ENCODE results near the gene SPEN. TPM values are rescaled to one million over a fixed set of nuclear protein-coding genes. Genes with fewer than 3 reads are reported as not detected.
"Not testable (repeated sequence)": the region's sequence is repeated elsewhere in the genome, so short reads cannot be mapped to it uniquely, and the experiment has no call there.

Gene SPEN
- total RNA-seq, 1 donor from 2014 or later, result 20.8 TPM

- TF ChIP-seq CTCF (IDR thresholded peaks at IDR 0.05; ENCODE audit: borderline replicate concordance), result no peak
- intact Hi-C loops (cut with micrococcal nuclease), result no loop called here
- H3K27ac ChIP-seq (replicated peaks), result no peak overlapping the region
These were observed 30.8 kb upstream of the SPEN start for GRCh38 chr1:15816674-15817073.

GRCh38 chr1:15820478-15820877, 27.0 kb upstream of the SPEN start:
- no peak overlapping the region for H3K27ac ChIP-seq (replicated peaks)
- no peak for TF ChIP-seq CTCF (IDR thresholded peaks at IDR 0.05; ENCODE audit: borderline replicate concordance)
- no peaks in the 10 kb centered on the region for H3K36me3 ChIP-seq
- intact Hi-C loops (cut with micrococcal nuclease), result no loop called here
- no peak overlapping the region for H3K4me3 ChIP-seq
- peaks cover 6% of the 10 kb centered on the region for H3K4me1 ChIP-seq
- no peak for DNase-seq
- no peaks in the 10 kb centered on the region for H3K9me3 ChIP-seq (replicated peaks)
- H3K27me3 ChIP-seq (ENCODE audit: low read depth), result no peaks in the 10 kb centered on the region

More at GRCh38 chr1:15816674-15817073, 30.8 kb upstream of the SPEN start:
- peaks cover 8% of the 10 kb centered on the region for H3K4me1 ChIP-seq
- H3K4me3 ChIP-seq, result no peak overlapping the region
- H3K27me3 ChIP-seq (ENCODE audit: low read depth), result no peaks in the 10 kb centered on the region
- DNase-seq, result no peak
- no peaks in the 10 kb centered on the region for H3K36me3 ChIP-seq
- H3K9me3 ChIP-seq (replicated peaks), result no peaks in the 10 kb centered on the region

GRCh38 chr1:15825800-15826199, 21.7 kb upstream of the SPEN start:
- no peak overlapping the region for H3K4me3 ChIP-seq
- H3K27me3 ChIP-seq (ENCODE audit: low read depth), result no peaks in the 10 kb centered on the region
- TF ChIP-seq CTCF (IDR thresholded peaks at IDR 0.05; ENCODE audit: borderline replicate concordance), result no peak
- peaks cover 1% of the 10 kb centered on the region for H3K4me1 ChIP-seq
- H3K27ac ChIP-seq (replicated peaks), result no peak overlapping the region
- DNase-seq, result no peak
- no peaks in the 10 kb centered on the region for H3K36me3 ChIP-seq
- intact Hi-C loops (cut with micrococcal nuclease), result no loop called here
- H3K9me3 ChIP-seq (replicated peaks), result no peaks in the 10 kb centered on the region

- H3K4me1 ChIP-seq, result peaks cover 4% of the 10 kb centered on the region
- H3K27me3 ChIP-seq (ENCODE audit: low read depth), result no peaks in the 10 kb centered on the region
- no peak overlapping the region for H3K4me3 ChIP-seq
- intact Hi-C loops (cut with micrococcal nuclease), result no loop called here
- no peaks in the 10 kb centered on the region for H3K36me3 ChIP-seq
- H3K9me3 ChIP-seq (replicated peaks), result no peaks in the 10 kb centered on the region
- no peak for DNase-seq
- no peak for TF ChIP-seq CTCF (IDR thresholded peaks at IDR 0.05; ENCODE audit: borderline replicate concordance)
- H3K27ac ChIP-seq (replicated peaks), result no peak overlapping the region
These were observed 20.5 kb upstream of the SPEN start for GRCh38 chr1:15826810-15827507.

GRCh38 chr1:15827567-15827966, 19.9 kb upstream of the SPEN start:
- peaks cover 10% of the 10 kb centered on the region for H3K4me1 ChIP-seq
- intact Hi-C loops (cut with micrococcal nuclease); H3K27me3 ChIP-seq (ENCODE audit: low read depth); H3K9me3 ChIP-seq (replicated peaks); H3K4me3 ChIP-seq; DNase-seq; H3K27ac ChIP-seq (replicated peaks); H3K36me3 ChIP-seq: not testable (repeated sequence)

- H3K27ac ChIP-seq (replicated peaks); H3K4me3 ChIP-seq; H3K27me3 ChIP-seq (ENCODE audit: low read depth); DNase-seq; H3K9me3 ChIP-seq (replicated peaks); H3K36me3 ChIP-seq; intact Hi-C loops (cut with micrococcal nuclease): not testable (repeated sequence)
- peaks cover 24% of the 10 kb centered on the region for H3K4me1 ChIP-seq
These were observed 18.6 kb upstream of the SPEN start for GRCh38 chr1:15828931-15829330.

All from left ventricle myocardium inferior (tissue), 1 donor.